ENCODE data around the gene GNA14.

Gene GNA14

DNA sequence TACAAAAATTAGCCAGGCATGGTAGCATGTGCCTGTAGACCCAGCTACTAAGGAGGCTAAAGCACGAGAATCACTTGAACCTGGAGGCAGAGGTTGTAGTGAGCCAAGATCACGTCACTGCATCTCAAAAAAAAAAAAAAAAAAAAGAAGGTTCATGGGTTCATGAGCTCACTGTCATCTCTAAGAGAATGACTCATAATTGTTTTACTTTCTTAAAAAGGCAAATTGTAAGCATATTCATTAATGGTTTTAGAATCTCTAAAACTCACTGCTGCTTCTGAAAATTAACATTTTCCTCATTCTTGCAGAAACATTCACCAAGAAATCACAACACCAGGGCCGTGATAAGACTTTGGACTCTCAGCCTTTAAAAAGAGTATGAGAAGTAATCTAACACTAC, 103.6 kb downstream of the GNA14 start:
- DNase-seq (ENCODE audit: low spot score): no peak

GRCh38 chr9:77543131-77543822, 104.8 kb downstream of the GNA14 start:
- no peak for TF ChIP-seq CTCF (IDR thresholded peaks at IDR 0.05; ENCODE audit: extremely low read depth, missing control alignments)
- DNase-seq (ENCODE audit: low spot score): no peak

More for the DNA sequence above, 103.6 kb downstream of the GNA14 start:
- TF ChIP-seq CTCF (IDR thresholded peaks at IDR 0.05; ENCODE audit: extremely low read depth, missing control alignments): no peak

DNA sequence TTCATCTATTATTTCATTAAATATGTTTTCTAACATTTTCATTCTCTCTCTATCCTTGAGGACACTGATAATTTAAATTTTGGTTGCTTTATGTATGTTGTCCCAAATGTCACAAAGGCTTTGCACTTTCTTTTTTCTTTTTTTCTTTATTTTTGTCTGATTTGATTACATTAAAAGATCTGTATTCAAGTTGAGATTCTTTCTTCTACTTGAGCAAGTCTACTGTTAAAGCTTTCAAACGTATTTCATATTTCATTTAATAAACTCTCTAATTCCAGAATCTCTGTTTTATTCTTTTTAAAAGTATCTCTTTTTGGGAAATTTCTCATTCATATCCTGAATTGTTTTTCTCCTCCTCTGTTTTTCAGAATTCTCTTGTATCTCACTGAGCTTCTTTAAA, 106.5 kb downstream of the GNA14 start:
- DNase-seq (ENCODE audit: low spot score): no peak
- no peak for TF ChIP-seq CTCF (IDR thresholded peaks at IDR 0.05; ENCODE audit: extremely low read depth, missing control alignments)

GRCh38 chr9:77541055-77541454, 107.1 kb downstream of the GNA14 start:
- DNase-seq (ENCODE audit: low spot score): no peak
- no peak for TF ChIP-seq CTCF (IDR thresholded peaks at IDR 0.05; ENCODE audit: extremely low read depth, missing control alignments)

- DNase-seq (ENCODE audit: low spot score): no peak
- TF ChIP-seq CTCF (IDR thresholded peaks at IDR 0.05; ENCODE audit: extremely low read depth, missing control alignments): no peak
Observed at GRCh38 chr9:77534376-77535057, 113.6 kb downstream of the GNA14 start.

DNA sequence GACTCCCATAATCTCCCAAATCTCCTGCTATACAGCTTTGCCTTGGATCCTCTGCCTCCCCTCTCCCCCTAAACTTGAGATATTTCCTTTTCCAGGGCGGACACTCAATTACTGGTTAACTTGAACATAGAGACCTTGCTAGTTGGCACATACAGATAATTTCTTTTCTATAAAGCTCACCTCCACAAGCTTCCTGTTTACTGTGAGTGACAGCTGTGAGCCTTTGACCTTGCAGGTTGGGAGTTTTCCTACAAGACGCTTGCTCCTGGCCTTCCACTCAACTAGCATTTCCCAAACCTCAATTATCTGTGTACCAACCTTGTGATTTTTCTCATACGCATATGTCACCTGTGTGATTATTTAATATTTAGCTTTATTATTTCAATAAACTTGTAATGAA, 114.5 kb downstream of the GNA14 start:
- TF ChIP-seq CTCF (IDR thresholded peaks at IDR 0.05; ENCODE audit: extremely low read depth, missing control alignments): no peak

GRCh38 chr9:77532607-77533006, 115.5 kb downstream of the GNA14 start:
- DNase-seq (ENCODE audit: low spot score): no peak
- no peak for TF ChIP-seq CTCF (IDR thresholded peaks at IDR 0.05; ENCODE audit: extremely low read depth, missing control alignments)

More for the DNA sequence above, 114.5 kb downstream of the GNA14 start:
- DNase-seq (ENCODE audit: low spot score): no peak
